Keratinocyte (primary cell): ENCODE measurements around the gene SNAP25. TPM values are rescaled to one million over a fixed set of nuclear protein-coding genes. Genes with fewer than 3 reads are reported as not detected.

Experiments used
- DNase-seq: peaks from one replicate; pipeline ENCODE4 v3.0.0-alpha.2; 2011; ENCODE audit warnings: low read depth, missing footprints, low spot score
- FAIRE-seq: peaks from 2 replicates; lab custom pipeline; 2011; peaks lifted over from hg19 to GRCh38; lab: Jason Lieb, UNC
- H2AFZ ChIP-seq: 2 replicates; pipeline ENCODE4 v1.6.0; 2012; ENCODE audit warnings: low read length, control low read depth, inconsistent platforms; ENCODE audit not compliant: control insufficient read depth
- H3K27ac ChIP-seq: 2 replicates; pipeline ENCODE4 v1.5.1; 2011; ENCODE audit warnings: low read length; ENCODE audit not compliant: control insufficient read depth, insufficient read depth
- H3K27me3 ChIP-seq: 3 replicates; pipeline ENCODE4 v1.6.0; 2011; ENCODE audit warnings: low read length; ENCODE audit not compliant: control insufficient read depth, insufficient read depth; ENCODE audit errors: extremely low read depth
- H3K36me3 ChIP-seq, 2 experiments: 2 replicates in 1 of 2; 3 replicates in 1 of 2; pipeline ENCODE4 v1.5.1; 2011; ENCODE audit warnings: low read length in 2 of 2, mild to moderate bottlenecking in 1 of 2; ENCODE audit not compliant: control insufficient read depth in 2 of 2, insufficient read depth in 2 of 2; ENCODE audit errors: extremely low read depth in 1 of 2
- H3K4me1 ChIP-seq: 3 replicates; pipeline ENCODE4 v1.5.1; 2011; ENCODE audit warnings: low read length; ENCODE audit not compliant: control insufficient read depth, insufficient read depth; ENCODE audit errors: extremely low read depth
- H3K4me2 ChIP-seq: 3 replicates; pipeline ENCODE4 v1.6.0; 2011; ENCODE audit warnings: low read depth, low read length; ENCODE audit not compliant: control insufficient read depth, insufficient read depth; ENCODE audit errors: extremely low read depth
- H3K4me3 ChIP-seq, 3 experiments: fragments of 200-600 bp in 1 of 3; sonication (generic) in 1 of 3; 2 replicates in 2 of 3; 3 replicates in 1 of 3; pipeline ENCODE4 v1.5.1; 2011 to 2016; ENCODE audit warnings: low read length in 3 of 3, mild to moderate bottlenecking in 3 of 3, control low read depth in 2 of 3, inconsistent platforms in 1 of 3, low read depth in 1 of 3, mixed read lengths in 1 of 3, mixed run types in 1 of 3, moderate library complexity in 1 of 3; ENCODE audit not compliant: control insufficient read depth in 2 of 3, insufficient read depth in 2 of 3; ENCODE audit errors: extremely low read depth in 1 of 3
- H3K79me2 ChIP-seq: 2 replicates; pipeline ENCODE4 v1.6.0; 2012; ENCODE audit warnings: low read length; ENCODE audit not compliant: control insufficient read depth, insufficient read depth
- H3K9ac ChIP-seq: 3 replicates; pipeline ENCODE4 v1.6.0; 2011; ENCODE audit warnings: low read length; ENCODE audit not compliant: control insufficient read depth, insufficient read depth; ENCODE audit errors: extremely low read depth
- H3K9me1 ChIP-seq: 3 replicates; pipeline ENCODE4 v1.6.0; 2011; ENCODE audit warnings: low read length; ENCODE audit not compliant: control insufficient read depth, insufficient read depth; ENCODE audit errors: extremely low read depth
- H3K9me3 ChIP-seq: 2 replicates; pipeline ENCODE4 v1.5.1; 2012; ENCODE audit warnings: low read depth, low read length; ENCODE audit not compliant: control insufficient read depth
- H4K20me1 ChIP-seq: 3 replicates; pipeline ENCODE4 v1.6.0; 2011; ENCODE audit warnings: low read length; ENCODE audit not compliant: control insufficient read depth, insufficient read depth; ENCODE audit errors: extremely low read depth
- EZH2 ChIP-seq: IDR thresholded peaks from one replicate; pipeline ENCODE4 v1.6.1; 2012; ENCODE audit warnings: inconsistent platforms, mild to moderate bottlenecking, low read length, moderate library complexity
- dilution Hi-C: fragments of 300-500 bp; cut with MboI; formaldehyde crosslinking; loops from one replicate; pipeline ENCODE4 v1.7.0; 2020; ENCODE audit warnings: low sequenced_read_pairs; ENCODE audit not compliant: extremely low pct_ligation_motif_present
- polyA plus RNA-seq, 5 experiments: library from polyadenylated mRNA; depleted of rRNA in 3 of 5; stranded (reverse) in 3 of 5; stranded (forward) in 1 of 5; unstranded in 1 of 5; fragments of >200 nt; gene quantifications; 1 replicate in 1 of 5; 2 replicates in 3 of 5; 3 replicates in 1 of 5; pipeline versions ENCODE4 v1.2.1 to v1.2.3, GENCODE V29; 2011 to 2012; ENCODE audit warnings: missing spikeins in 2 of 5, low read depth in 1 of 5, low replicate concordance in 1 of 5
- TF ChIP-seq, protein P1 (sequence below), 3 experiments: IDR thresholded peaks in 1 of 3; conservative IDR thresholded peaks in 1 of 3; optimal IDR thresholded peaks in 1 of 3; 2 replicates in 2 of 3; 3 replicates in 1 of 3; pipeline versions ENCODE3 to v1.5.1; 2011; ENCODE audit warnings: low read length in 3 of 3, mild to moderate bottlenecking in 3 of 3, moderate library complexity in 2 of 3, control low read depth in 1 of 3, inconsistent platforms in 1 of 3; ENCODE audit not compliant: insufficient read depth in 2 of 3; ENCODE audit errors: extremely low read depth in 1 of 3

The SNAP25 gene
- polyA plus RNA-seq, 1 donor (not counting 4 experiments of a cell fraction or from before 2014, with no cell fraction given), result not detected

DNA sequence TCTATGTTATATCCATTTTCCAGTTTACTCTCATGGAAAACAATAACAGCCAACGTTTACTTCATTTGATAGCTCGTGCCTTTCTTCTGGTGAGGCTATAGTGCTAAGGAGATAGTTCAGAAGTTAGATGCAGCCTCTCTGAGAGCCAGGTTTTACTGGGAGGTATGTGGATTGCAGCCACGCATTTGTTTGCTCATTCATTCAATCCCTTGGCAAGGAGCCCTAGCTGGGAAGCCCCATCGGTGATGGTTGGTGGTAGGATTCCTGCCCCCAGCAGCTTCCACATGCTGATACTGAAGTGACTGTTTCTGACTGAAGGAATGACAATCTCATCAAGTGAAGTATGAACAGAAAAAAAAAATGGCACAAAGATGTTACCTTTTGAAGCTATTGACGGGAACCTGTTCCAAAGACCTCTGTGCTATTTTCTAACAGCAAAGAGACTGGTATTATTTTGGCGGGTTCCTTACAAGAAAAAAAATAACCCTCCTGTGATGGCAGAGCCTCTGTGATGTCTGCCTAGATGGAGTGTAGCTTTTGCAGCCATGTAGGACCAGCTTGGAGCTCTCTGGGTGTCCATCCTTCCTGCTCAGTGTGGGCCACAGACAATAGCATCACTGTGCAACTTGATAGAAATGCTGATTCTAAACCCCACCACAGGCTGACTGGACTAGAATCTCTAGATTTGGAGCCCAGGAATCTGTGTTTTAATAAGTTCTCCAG lies 30.6 kb downstream of the SNAP25 start:
- no peaks in the 10 kb centered on the region for H3K9me3 ChIP-seq
- no peaks in the 10 kb centered on the region for H3K9me1 ChIP-seq
- no peaks in the 10 kb centered on the region for H3K4me1 ChIP-seq
- no peak overlapping the region for H3K27ac ChIP-seq
- H3K4me3 ChIP-seq, result no peak overlapping the region
- FAIRE-seq (no peak), DNase-seq (no peak)
- H4K20me1 ChIP-seq, result no peaks in the 10 kb centered on the region
- H3K36me3 ChIP-seq, result no peaks in the 10 kb centered on the region
- peaks cover 4% of the 10 kb centered on the region for H3K27me3 ChIP-seq
- H2AFZ ChIP-seq, result no peak overlapping the region
- TF ChIP-seq, protein P1, sequence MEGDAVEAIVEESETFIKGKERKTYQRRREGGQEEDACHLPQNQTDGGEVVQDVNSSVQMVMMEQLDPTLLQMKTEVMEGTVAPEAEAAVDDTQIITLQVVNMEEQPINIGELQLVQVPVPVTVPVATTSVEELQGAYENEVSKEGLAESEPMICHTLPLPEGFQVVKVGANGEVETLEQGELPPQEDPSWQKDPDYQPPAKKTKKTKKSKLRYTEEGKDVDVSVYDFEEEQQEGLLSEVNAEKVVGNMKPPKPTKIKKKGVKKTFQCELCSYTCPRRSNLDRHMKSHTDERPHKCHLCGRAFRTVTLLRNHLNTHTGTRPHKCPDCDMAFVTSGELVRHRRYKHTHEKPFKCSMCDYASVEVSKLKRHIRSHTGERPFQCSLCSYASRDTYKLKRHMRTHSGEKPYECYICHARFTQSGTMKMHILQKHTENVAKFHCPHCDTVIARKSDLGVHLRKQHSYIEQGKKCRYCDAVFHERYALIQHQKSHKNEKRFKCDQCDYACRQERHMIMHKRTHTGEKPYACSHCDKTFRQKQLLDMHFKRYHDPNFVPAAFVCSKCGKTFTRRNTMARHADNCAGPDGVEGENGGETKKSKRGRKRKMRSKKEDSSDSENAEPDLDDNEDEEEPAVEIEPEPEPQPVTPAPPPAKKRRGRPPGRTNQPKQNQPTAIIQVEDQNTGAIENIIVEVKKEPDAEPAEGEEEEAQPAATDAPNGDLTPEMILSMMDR (optimal IDR thresholded peaks at IDR 0.05 in 1 of 3, IDR thresholded peaks at IDR 0.05 in 1 of 3, conservative IDR thresholded peaks at IDR 0.05 in 1 of 3; ENCODE audit: extremely low read depth in 1 of 3, insufficient read depth in 2 of 3, low read length in 3 of 3), result no peak
- TF ChIP-seq EZH2, result no peak
- H3K9ac ChIP-seq, result no peak overlapping the region
- H3K4me2 ChIP-seq, result no peak overlapping the region
- dilution Hi-C loops, result no loop called here
- H3K79me2 ChIP-seq, result no peaks in the 10 kb centered on the region

DNA sequence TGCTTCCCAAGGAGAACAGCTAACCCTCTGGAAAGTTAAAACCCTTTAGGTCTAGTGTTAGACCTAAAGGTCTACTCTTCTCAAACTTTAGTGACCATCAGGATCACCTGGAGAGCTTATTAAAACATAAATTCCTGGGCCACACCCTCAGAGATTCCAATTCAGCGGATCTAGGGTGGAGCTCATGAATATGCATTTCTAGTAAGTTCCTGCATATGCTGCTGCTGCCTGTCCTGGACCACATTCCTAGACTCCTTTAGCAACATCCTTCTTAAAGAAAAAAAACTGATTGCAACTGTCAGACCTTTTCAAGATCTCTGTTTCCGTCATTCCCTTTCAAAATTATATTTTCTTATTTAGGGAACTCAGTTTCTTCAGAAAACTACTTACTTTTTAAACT lies 31.2 kb downstream of the SNAP25 start:
- Histone ChIP-seq H3K79me2 (no peaks in the 10 kb centered on the region), H3K9me1 (no peaks in the 10 kb centered on the region), H3K9me3 (no peaks in the 10 kb centered on the region), H4K20me1 (no peaks in the 10 kb centered on the region), H3K4me1 (no peaks in the 10 kb centered on the region), H3K4me2 (no peak overlapping the region), H3K27me3 (peaks cover 4% of the 10 kb centered on the region), H3K4me3 (no peak overlapping the region), H3K27ac (no peak overlapping the region), H3K9ac (no peak overlapping the region), H3K36me3 (no peaks in the 10 kb centered on the region), H2AFZ (no peak overlapping the region)
- DNase-seq (no peak), FAIRE-seq (no peak)
- TF ChIP-seq EZH2, result no peak
- TF ChIP-seq, protein P1 (optimal IDR thresholded peaks at IDR 0.05 in 1 of 3, IDR thresholded peaks at IDR 0.05 in 1 of 3, conservative IDR thresholded peaks at IDR 0.05 in 1 of 3; ENCODE audit: extremely low read depth in 1 of 3, insufficient read depth in 2 of 3, low read length in 3 of 3), result no peak
- dilution Hi-C loops, result no loop called here
